ENCODE results near the gene SIGLEC7.

Gene SIGLEC7

GRCh38 chr19:51119101-51119500 lies 23.0 kb upstream of the SIGLEC7 start:
- no peak for DNase-seq

DNA sequence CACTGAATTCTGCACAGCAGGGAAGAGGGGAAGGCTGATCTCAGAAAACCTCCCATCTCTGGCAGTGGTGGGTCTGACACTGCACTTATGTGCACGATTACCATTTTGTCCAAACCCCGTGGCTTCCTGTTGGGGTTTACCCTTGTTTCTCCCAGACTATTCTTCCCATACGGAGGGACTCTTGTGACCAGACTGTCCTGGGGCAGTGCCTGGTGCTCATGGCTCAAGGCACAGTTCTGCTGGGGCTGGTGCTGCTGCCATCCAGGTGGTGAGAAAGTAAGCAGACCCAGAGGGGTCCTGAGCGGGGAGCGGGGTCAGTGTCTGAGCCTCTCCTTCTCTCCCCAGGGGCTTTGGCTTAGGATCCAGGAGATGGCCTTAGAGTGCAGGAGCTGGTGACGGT lies 22.5 kb upstream of the SIGLEC7 start:
- DNase-seq: no peak

DNA sequence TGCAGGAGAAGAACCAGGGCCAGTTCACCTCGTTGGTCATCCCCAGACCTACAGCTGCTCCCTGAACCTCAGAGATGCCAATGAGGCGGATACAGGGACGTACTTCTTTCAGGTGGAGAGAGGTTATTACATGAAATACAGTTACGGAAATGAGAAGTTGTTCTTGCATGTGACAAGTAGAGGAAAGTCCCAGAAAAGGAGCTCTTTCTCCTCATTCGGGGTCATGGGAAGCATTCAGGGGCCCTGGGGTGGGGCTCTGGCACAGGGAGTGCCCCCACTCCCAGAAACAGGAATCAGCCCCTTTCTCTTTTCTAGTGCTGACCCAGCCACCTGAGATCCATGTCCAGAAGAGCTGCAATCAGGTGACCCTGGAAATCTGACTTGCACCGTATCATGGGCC lies 21.9 kb upstream of the SIGLEC7 start:
- DNase-seq: no peak

DNA sequence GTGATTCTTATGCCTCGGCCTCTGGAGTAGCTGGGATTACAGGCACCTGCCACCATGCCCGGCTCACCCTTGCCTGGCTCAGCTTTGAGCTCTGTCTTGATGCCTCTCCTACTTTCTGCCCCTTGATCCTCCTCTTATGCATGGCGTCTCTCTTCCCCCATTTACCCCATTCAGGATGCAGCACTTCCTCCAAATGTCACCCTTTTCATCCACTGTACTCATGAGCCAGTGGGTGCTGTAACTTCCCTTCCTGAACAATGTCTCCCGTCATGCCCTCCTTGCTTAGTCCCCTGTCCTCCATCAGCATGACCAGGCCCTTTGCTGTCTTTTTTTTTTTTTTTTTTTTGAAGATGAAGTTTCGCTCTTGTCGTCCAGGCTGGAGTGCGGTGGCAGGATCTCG lies 20.8 kb upstream of the SIGLEC7 start:
- DNase-seq: no peak

GRCh38 chr19:51122112-51122981 lies 19.8 kb upstream of the SIGLEC7 start:
- no peak for DNase-seq

- no peak for DNase-seq
Measured at GRCh38 chr19:51123381-51123800, 18.7 kb upstream of the SIGLEC7 start.

DNA sequence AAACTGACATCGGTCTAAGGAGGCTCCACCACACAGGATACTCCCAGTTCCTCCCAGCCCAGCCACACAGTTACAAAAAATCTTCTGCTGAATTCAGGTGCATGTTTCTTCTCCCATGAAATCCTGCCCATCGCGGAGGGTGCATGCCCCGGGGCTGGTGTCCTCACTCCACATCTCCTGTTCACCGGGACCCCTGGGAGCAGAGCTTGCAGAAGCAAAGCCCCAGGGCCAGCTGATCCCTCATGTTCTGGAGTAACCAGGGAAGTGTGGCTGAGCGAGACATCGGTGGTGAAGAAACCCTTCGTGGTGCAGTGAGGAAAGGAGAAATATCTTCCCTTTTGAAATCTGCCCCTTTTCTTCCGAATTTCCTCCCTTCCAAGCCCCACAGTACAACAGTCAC lies 18.3 kb upstream of the SIGLEC7 start:
- DNase-seq: no peak

- no peak for DNase-seq
Measured at GRCh38 chr19:51124216-51124615, 17.9 kb upstream of the SIGLEC7 start.

GRCh38 chr19:51124729-51125128 lies 17.4 kb upstream of the SIGLEC7 start, which contains the start of gene SIGLEC9:
Gene SIGLEC9, plus strand, starts transcription at chr19:51124906. Its CDS starts 69 bp downstream, at chr19:51124975.
- DNase-seq: no peak

- DNase-seq: no peak
Measured at GRCh38 chr19:51125421-51126075, 16.6 kb upstream of the SIGLEC7 start.

DNA sequence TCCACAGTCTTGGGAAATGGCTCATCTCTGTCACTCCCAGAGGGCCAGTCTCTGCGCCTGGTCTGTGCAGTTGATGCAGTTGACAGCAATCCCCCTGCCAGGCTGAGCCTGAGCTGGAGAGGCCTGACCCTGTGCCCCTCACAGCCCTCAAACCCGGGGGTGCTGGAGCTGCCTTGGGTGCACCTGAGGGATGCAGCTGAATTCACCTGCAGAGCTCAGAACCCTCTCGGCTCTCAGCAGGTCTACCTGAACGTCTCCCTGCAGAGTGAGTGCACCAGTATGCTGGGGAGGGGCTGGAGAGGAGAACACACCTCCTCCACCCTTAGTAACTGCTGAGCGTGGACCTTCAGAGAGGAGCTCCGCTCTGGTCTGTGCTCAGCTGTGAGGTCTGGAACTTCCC lies 15.1 kb upstream of the SIGLEC7 start:
- DNase-seq: no peak

GRCh38 chr19:51127755-51128154 lies 14.3 kb upstream of the SIGLEC7 start:
- no peak for DNase-seq

DNA sequence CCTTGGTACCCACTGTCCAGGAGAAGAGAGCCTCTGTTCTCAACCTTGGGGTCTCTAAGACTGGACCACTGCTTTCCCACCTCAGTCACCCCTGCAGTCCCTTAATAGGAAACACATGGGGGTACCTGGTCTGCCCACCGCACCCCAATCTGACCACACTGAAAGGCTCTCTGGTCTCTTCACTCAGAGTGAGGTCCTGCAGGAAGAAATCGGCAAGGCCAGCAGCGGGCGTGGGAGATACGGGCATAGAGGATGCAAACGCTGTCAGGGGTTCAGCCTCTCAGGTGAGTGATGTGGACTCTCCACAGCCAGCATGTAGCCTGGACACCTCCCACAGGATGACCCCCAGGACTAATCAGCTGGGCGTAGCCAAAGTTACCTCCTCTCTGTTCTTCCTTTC lies 13.9 kb upstream of the SIGLEC7 start:
- DNase-seq: no peak

DNA sequence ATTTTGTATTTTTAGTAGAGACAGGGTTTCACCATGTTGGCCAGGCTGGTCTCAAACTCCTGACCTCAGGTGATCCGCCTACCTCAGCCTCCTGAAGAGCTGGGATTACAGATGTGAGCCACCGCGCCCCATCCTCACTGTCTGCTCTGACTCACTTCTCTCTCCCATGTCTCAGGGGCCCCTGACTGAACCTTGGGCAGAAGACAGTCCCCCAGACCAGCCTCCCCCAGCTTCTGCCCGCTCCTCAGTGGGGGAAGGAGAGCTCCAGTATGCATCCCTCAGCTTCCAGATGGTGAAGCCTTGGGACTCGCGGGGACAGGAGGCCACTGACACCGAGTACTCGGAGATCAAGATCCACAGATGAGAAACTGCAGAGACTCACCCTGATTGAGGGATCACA lies 12.4 kb upstream of the SIGLEC7 start:
- DNase-seq: no peak

- peak in 1 of 2 experiments; percentile 14 for DNase-seq
Measured at GRCh38 chr19:51131780-51132680, 10.1 kb upstream of the SIGLEC7 start.

DNA sequence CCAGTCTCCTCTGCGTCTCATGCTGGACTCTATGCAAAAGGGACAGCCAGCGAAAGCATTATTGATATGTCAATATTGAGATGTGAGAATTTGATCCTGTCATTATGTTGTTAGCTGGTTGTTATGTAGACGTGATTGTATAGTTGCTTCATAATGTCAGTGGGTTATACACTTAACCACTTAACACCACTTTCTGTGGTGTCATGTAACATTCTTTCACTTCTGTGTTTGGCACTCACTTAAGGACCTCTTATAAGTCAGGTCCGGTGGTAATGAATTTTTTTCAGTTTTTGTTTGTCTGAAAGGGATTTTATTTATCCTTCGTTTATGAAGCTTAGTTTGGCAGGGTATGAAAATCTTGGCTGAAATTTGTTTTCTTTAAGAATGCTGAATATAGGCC lies 7.1 kb upstream of the SIGLEC7 start:
- no peak for DNase-seq

- no peak for DNase-seq
Measured at GRCh38 chr19:51135986-51136762, 5.9 kb upstream of the SIGLEC7 start.

DNA sequence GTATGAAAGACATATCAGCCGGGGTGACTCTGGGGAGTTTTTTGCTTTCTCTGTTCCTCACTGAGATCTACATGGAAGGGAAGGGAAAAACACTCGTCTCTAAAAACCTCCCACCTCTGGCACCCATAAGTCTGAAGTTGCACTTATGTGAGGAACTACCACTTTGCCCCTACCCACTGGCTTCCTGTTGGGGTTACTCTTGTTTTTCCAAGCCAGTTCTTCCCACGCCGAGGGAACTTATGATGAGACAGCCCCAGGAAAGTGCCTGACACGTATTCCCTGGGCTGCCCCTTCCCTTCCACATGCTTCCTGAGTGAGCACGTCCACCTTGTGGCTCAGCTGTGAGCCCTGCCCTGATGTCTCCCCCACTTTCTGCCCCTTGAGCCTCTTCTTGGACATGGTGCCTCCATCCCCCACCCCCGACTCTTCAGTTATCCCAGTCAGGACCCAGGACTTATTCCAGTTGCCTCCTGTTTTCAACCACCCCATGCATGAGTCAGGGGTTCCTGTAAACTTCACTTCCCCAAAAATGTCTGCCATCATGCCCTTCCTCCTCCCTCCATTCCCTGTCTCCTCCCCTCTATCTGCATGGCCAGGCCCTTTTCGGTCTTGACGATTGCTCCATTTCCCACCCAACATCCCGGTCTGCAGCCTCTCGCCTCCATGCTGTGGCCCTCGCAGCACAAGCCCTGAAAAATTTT lies 5.1 kb upstream of the SIGLEC7 start:
- no peak for DNase-seq

GRCh38 chr19:51137792-51138425 lies 4.2 kb upstream of the SIGLEC7 start:
- DNase-seq: no peak

GRCh38 chr19:51138549-51138979 lies 3.5 kb upstream of the SIGLEC7 start:
- DNase-seq: no peak

Measured in NCI-H446 (cell line).